Measurements from ENCODE around the gene SMC3.

- no peak for TF ChIP-seq POLR2A (IDR thresholded peaks at IDR 0.05)
- TF ChIP-seq, protein P1, sequence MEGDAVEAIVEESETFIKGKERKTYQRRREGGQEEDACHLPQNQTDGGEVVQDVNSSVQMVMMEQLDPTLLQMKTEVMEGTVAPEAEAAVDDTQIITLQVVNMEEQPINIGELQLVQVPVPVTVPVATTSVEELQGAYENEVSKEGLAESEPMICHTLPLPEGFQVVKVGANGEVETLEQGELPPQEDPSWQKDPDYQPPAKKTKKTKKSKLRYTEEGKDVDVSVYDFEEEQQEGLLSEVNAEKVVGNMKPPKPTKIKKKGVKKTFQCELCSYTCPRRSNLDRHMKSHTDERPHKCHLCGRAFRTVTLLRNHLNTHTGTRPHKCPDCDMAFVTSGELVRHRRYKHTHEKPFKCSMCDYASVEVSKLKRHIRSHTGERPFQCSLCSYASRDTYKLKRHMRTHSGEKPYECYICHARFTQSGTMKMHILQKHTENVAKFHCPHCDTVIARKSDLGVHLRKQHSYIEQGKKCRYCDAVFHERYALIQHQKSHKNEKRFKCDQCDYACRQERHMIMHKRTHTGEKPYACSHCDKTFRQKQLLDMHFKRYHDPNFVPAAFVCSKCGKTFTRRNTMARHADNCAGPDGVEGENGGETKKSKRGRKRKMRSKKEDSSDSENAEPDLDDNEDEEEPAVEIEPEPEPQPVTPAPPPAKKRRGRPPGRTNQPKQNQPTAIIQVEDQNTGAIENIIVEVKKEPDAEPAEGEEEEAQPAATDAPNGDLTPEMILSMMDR (IDR thresholded peaks at IDR 0.05) = no peak
- no peak for TF ChIP-seq EP300 (IDR thresholded peaks at IDR 0.05)
Measured at GRCh38 chr10:110625356-110625894, 57.9 kb downstream of the SMC3 start.
